A549 (cell line): Measurements from ENCODE around the gene METTL6. TPM values are rescaled to one million over a fixed set of nuclear protein-coding genes. Genes with fewer than 3 reads are reported as not detected.

ENCODE experiments used
- ATAC-seq, 2 experiments: fragments of 200-7000 bp in 1 of 2; fragments of >200 bp in 1 of 2; cut with Nextera tagmentation in 1 of 2; cut with Tn5 transposase in 1 of 2; 3 replicates each; pipeline versions ENCODE4 v1.8.0 to v1.9.1; 2018 to 2020; ENCODE audit warnings: mild to moderate bottlenecking in 1 of 2, moderate library complexity in 1 of 2
- CTCF ChIA-PET: fragments of 300-600 bp; sonication (Branson Sonifier 250); formaldehyde crosslinking; extraction: SDS; loops from one replicate; lab custom pipeline; 2021; ENCODE audit warnings: antibody characterized with exemption, inconsistent platforms; lab: Yijun Ruan, JAX
- POLR2A ChIA-PET: fragments of 350-600 bp; formaldehyde crosslinking; extraction: SDS; loops from one replicate; lab custom pipeline; 2021; ENCODE audit warnings: antibody characterized with exemption, inconsistent platforms; lab: Yijun Ruan, JAX
- DNase-seq, 2 experiments: peaks; one replicate each; pipeline versions ENCODE4 v3.0.0 to v3.0.0-alpha.2; 2011 to 2016; ENCODE audit warnings: low read depth in 1 of 2, low spot score in 1 of 2
- FAIRE-seq: peaks from 2 replicates; lab custom pipeline; 2011; peaks lifted over from hg19 to GRCh38; lab: Jason Lieb, UNC
- H3K27ac ChIP-seq, 2 experiments: fragments of >200 bp; sonication (Bioruptor Twin); formaldehyde crosslinking; 3 replicates each; pipeline ENCODE4 v1.5.1; 2016 to 2017
- H3K4me1 ChIP-seq: fragments of >200 bp; sonication (Bioruptor Twin); formaldehyde crosslinking; 3 replicates; pipeline ENCODE4 v1.6.1; 2016
- H3K4me2 ChIP-seq: fragments of >200 bp; sonication (Bioruptor Twin); formaldehyde crosslinking; 3 replicates; pipeline ENCODE4 v1.6.1; 2016
- H3K4me3 ChIP-seq: fragments of >200 bp; sonication (Bioruptor Twin); formaldehyde crosslinking; 3 replicates; pipeline ENCODE4 v1.5.1; 2016
- H3K9me3 ChIP-seq: fragments of >200 bp; sonication (Bioruptor Twin); formaldehyde crosslinking; 3 replicates; pipeline ENCODE4 v1.6.1; 2016
- CEBPB ChIP-seq, 2 experiments: fragments of >200 bp in 1 of 2; sonication (Bioruptor Twin) in 1 of 2; formaldehyde crosslinking in 1 of 2; IDR thresholded peaks; 2 replicates each; pipeline ENCODE4 v1.6.1; 2012 to 2016
- CHD4 ChIP-seq: fragments of 200-600 bp; sonication (generic); IDR thresholded peaks from 2 replicates; pipeline ENCODE4 v1.6.1; 2016; ENCODE audit warnings: antibody characterized with exemption, mild to moderate bottlenecking, borderline replicate concordance
- E2F6 ChIP-seq: IDR thresholded peaks from 2 replicates; pipeline ENCODE4 v1.6.1; 2012; ENCODE audit warnings: low read depth, borderline replicate concordance
- ESRRA ChIP-seq: fragments of 150-350 bp; IDR thresholded peaks from 2 replicates; pipeline ENCODE4 v1.6.1; 2014; ENCODE audit warnings: mild to moderate bottlenecking, low read length, borderline replicate concordance
- FOSB ChIP-seq: fragments of 250-450 bp; sonication (Bioruptor Pico); IDR thresholded peaks from 2 replicates; pipeline ENCODE4 v1.5.0; 2020; ENCODE audit warnings: mild to moderate bottlenecking, moderate library complexity
- FOSL2 ChIP-seq, 2 experiments: fragments of 450-650 bp in 1 of 2; fragments of >200 bp in 1 of 2; sonication (Bioruptor Twin) in 1 of 2; formaldehyde crosslinking; IDR thresholded peaks; 2 replicates each; pipeline versions ENCODE4 v1.5.0 to v1.6.1; 2016 to 2020; ENCODE audit warnings: mild to moderate bottlenecking in 1 of 2, moderate library complexity in 1 of 2
- HDAC2 ChIP-seq: fragments of 200-600 bp; sonication (generic); IDR thresholded peaks from 2 replicates; pipeline ENCODE4 v1.6.1; 2016
- HEYL ChIP-seq: fragments of 250-450 bp; sonication (Bioruptor Pico); IDR thresholded peaks from 2 replicates; pipeline ENCODE4 v1.8.0; 2021; ENCODE audit warnings: mild to moderate bottlenecking, moderate library complexity
- HOXA7 ChIP-seq: fragments of 250-450 bp; sonication (Bioruptor Pico); IDR thresholded peaks from 2 replicates; pipeline ENCODE4 v1.5.0; 2020; ENCODE audit warnings: mild to moderate bottlenecking, moderate library complexity
- JUN ChIP-seq, 2 experiments: fragments of >200 bp; sonication (Bioruptor Twin); formaldehyde crosslinking; IDR thresholded peaks; 2 replicates in 1 of 2; 3 replicates in 1 of 2; pipeline ENCODE4 v1.6.1; 2016 to 2017
- NPAS2 ChIP-seq: fragments of 250-450 bp; sonication (Bioruptor Pico); IDR thresholded peaks from 2 replicates; pipeline ENCODE4 v1.8.0; 2022; ENCODE audit warnings: mild to moderate bottlenecking, moderate library complexity, borderline replicate concordance
- POLR2A ChIP-seq: IDR thresholded peaks from 2 replicates; pipeline ENCODE4 v1.6.1; 2012; ENCODE audit warnings: mild to moderate bottlenecking, low read length
- POLR2AphosphoS2 ChIP-seq: conservative IDR thresholded peaks from 2 replicates; pipeline ENCODE4 v1.6.1; 2012; ENCODE audit warnings: low read length, improper control_type of control experiment, inconsistent platforms
- RFX5 ChIP-seq: fragments of 450-650 bp; IDR thresholded peaks from 2 replicates; pipeline ENCODE4 v1.7.1; 2014; ENCODE audit warnings: antibody characterized with exemption, mild to moderate bottlenecking, moderate library complexity
- SMC3 ChIP-seq: fragments of >200 bp; sonication (Bioruptor Twin); formaldehyde crosslinking; IDR thresholded peaks from 3 replicates; pipeline ENCODE4 v1.6.1; 2018; ENCODE audit warnings: inconsistent platforms
- ZC3H11A ChIP-seq: fragments of 450-650 bp; IDR thresholded peaks from 2 replicates; pipeline ENCODE4 v1.6.1; 2014; ENCODE audit warnings: antibody characterized with exemption, mild to moderate bottlenecking
- ZNF302 ChIP-seq: fragments of 250-450 bp; sonication (Bioruptor Pico); IDR thresholded peaks from 2 replicates; pipeline ENCODE4 v1.9.0; 2021; ENCODE audit warnings: inconsistent platforms, mild to moderate bottlenecking, moderate library complexity
- WGBS: methylation state at CpG from one replicate; pipeline ENCODE4 v1.1.6; 2017; ENCODE audit errors: missing lambda C conversion rate; 5-methylcytosine and 5-hydroxymethylcytosine counted together
- polyA plus RNA-seq, 4 experiments: library from polyadenylated mRNA; depleted of rRNA in 3 of 4; stranded (reverse); fragments of >200 nt; fragmentation: RNase III in 1 of 4; extraction: RNeasy Plus Mini Kit Qiagen cat#74134 plus additional on column Dnase treatment in 1 of 4; gene quantifications; 2 replicates in 3 of 4; 3 replicates in 1 of 4; pipeline ENCODE4 v1.2.3, GENCODE V29; 2011 to 2017
- TF ChIP-seq, protein P1 (sequence below): IDR thresholded peaks from 2 replicates; pipeline ENCODE4 v1.6.1; 2012
- TF ChIP-seq, protein P2 (sequence below): fragments of 250-450 bp; sonication (Bioruptor Pico); IDR thresholded peaks from 2 replicates; pipeline ENCODE4 v1.5.0; 2021; ENCODE audit warnings: mild to moderate bottlenecking, moderate library complexity, borderline replicate concordance
- TF ChIP-seq, protein P3 (sequence below): fragments of 200-600 bp; sonication (generic); IDR thresholded peaks from 2 replicates; pipeline ENCODE4 v1.6.1; 2016; ENCODE audit warnings: antibody characterized with exemption, mild to moderate bottlenecking, moderate library complexity

Gene METTL6
- polyA plus RNA-seq, 2 of the 4 experiments (the other 2 are of a cell fraction): 29.6 to 42.7 TPM

GRCh38 chr3:15471861-15472260, 44.5 kb upstream of the METTL6 start:
- Histone ChIP-seq H3K4me1 (no peaks in the 10 kb centered on the region), H3K4me2 (no peak overlapping the region), H3K9me3 (no peaks in the 10 kb centered on the region), H3K4me3 (no peak overlapping the region), H3K27ac (no peak overlapping the region)
- DNase-seq (no peak), ATAC-seq (no peak), FAIRE-seq (no peak)
- POLR2A ChIA-PET: no interaction called here
- CTCF ChIA-PET: no interaction called here
- TF ChIP-seq ESRRA (no peak), CHD4 (no peak)
- TF ChIP-seq, protein P1, sequence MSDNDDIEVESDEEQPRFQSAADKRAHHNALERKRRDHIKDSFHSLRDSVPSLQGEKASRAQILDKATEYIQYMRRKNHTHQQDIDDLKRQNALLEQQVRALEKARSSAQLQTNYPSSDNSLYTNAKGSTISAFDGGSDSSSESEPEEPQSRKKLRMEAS: no peak
- 52% methylated on average over 3 of the region's 3 CpGs for WGBS

DNA sequence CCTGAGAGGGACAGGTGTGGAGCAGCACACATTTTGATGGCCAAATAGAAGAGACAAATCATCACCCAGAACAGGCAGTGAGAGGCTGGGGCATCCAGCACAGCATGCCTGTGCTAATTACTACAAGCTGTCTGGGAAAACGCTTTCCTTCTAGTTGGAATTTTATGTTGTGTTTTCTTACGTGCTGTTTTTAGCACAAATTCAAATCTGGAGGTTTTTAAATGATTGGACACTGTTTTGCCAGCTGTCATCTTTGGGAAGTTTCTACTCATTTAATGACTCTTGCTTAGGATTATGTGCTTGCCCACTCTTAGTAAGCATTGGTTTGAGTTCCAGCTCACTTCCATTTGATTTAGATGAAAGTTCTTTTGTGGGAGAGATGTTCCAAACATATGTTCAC, 43.5 kb upstream of the METTL6 start:
- ATAC-seq: no peak
- Histone ChIP-seq H3K27ac (no peak overlapping the region), H3K4me1 (no peaks in the 10 kb centered on the region), H3K9me3 (no peaks in the 10 kb centered on the region), H3K4me2 (no peak overlapping the region), H3K4me3 (no peak overlapping the region)
- 72% methylated on average over 2 of the region's 2 CpGs for WGBS
- TF ChIP-seq, protein P2, sequence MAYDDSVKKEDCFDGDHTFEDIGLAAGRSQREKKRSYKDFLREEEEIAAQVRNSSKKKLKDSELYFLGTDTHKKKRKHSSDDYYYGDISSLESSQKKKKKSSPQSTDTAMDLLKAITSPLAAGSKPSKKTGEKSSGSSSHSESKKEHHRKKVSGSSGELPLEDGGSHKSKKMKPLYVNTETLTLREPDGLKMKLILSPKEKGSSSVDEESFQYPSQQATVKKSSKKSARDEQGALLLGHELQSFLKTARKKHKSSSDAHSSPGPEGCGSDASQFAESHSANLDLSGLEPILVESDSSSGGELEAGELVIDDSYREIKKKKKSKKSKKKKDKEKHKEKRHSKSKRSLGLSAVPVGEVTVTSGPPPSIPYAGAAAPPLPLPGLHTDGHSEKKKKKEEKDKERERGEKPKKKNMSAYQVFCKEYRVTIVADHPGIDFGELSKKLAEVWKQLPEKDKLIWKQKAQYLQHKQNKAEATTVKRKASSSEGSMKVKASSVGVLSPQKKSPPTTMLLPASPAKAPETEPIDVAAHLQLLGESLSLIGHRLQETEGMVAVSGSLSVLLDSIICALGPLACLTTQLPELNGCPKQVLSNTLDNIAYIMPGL (CRISPR knock-in tag): no peak
- TF ChIP-seq FOSB (CRISPR knock-in tag) (no peak), NPAS2 (CRISPR knock-in tag) (no peak), CHD4 (no peak), ZC3H11A (no peak), SMC3 (no peak), RFX5 (no peak), HOXA7 (CRISPR knock-in tag) (no peak), HEYL (CRISPR knock-in tag) (no peak), CEBPB (IDR thresholded peaks at IDR 0.05) (no peak), ZNF302 (CRISPR knock-in tag) (no peak), E2F6 (no peak), FOSL2 (IDR thresholded peaks at IDR 0.05) (no peak), FOSL2 (CRISPR knock-in tag; IDR thresholded peaks at IDR 0.05) (no peak), HDAC2 (no peak), POLR2AphosphoS2 (no peak), POLR2A (no peak), JUN (IDR thresholded peaks at IDR 0.05) (no peak)
- TF ChIP-seq, protein P3, sequence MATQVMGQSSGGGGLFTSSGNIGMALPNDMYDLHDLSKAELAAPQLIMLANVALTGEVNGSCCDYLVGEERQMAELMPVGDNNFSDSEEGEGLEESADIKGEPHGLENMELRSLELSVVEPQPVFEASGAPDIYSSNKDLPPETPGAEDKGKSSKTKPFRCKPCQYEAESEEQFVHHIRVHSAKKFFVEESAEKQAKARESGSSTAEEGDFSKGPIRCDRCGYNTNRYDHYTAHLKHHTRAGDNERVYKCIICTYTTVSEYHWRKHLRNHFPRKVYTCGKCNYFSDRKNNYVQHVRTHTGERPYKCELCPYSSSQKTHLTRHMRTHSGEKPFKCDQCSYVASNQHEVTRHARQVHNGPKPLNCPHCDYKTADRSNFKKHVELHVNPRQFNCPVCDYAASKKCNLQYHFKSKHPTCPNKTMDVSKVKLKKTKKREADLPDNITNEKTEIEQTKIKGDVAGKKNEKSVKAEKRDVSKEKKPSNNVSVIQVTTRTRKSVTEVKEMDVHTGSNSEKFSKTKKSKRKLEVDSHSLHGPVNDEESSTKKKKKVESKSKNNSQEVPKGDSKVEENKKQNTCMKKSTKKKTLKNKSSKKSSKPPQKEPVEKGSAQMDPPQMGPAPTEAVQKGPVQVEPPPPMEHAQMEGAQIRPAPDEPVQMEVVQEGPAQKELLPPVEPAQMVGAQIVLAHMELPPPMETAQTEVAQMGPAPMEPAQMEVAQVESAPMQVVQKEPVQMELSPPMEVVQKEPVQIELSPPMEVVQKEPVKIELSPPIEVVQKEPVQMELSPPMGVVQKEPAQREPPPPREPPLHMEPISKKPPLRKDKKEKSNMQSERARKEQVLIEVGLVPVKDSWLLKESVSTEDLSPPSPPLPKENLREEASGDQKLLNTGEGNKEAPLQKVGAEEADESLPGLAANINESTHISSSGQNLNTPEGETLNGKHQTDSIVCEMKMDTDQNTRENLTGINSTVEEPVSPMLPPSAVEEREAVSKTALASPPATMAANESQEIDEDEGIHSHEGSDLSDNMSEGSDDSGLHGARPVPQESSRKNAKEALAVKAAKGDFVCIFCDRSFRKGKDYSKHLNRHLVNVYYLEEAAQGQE: no peak
- FAIRE-seq: no peak
- POLR2A ChIA-PET: no interaction called here
- no peak for DNase-seq
- CTCF ChIA-PET: no interaction called here
